HEK293 (cell line): ENCODE data around the gene MDGA2.

Source experiments
- ZNF114 ChIP-seq: fragments of 450-650 bp; formaldehyde crosslinking; IDR thresholded peaks from 2 replicates; pipeline ENCODE4 v1.5.0; 2017; ENCODE audit warnings: missing biosample characterization, missing genetic modification characterization
- ZNF157 ChIP-seq: fragments of 450-650 bp; formaldehyde crosslinking; IDR thresholded peaks from 2 replicates; pipeline ENCODE4 v1.5.1; 2016; ENCODE audit warnings: missing biosample characterization, missing genetic modification characterization
- ZNF473 ChIP-seq: fragments of 450-650 bp; formaldehyde crosslinking; IDR thresholded peaks from 2 replicates; pipeline ENCODE4 v1.5.1; 2017; ENCODE audit warnings: missing biosample characterization, missing genetic modification characterization
- ZNF707 ChIP-seq: fragments of 450-650 bp; formaldehyde crosslinking; IDR thresholded peaks from 2 replicates; pipeline ENCODE4 v1.5.1; 2016; ENCODE audit warnings: missing biosample characterization, missing genetic modification characterization
- ZNF776 ChIP-seq: fragments of 450-650 bp; formaldehyde crosslinking; IDR thresholded peaks from 2 replicates; pipeline ENCODE4 v1.5.0; 2017; ENCODE audit warnings: missing biosample characterization, missing genetic modification characterization, borderline replicate concordance
- TF ChIP-seq, protein P1 (sequence below): fragments of 450-650 bp; formaldehyde crosslinking; IDR thresholded peaks from 2 replicates; pipeline ENCODE4 v1.5.1; 2016; ENCODE audit warnings: missing biosample characterization, missing genetic modification characterization

DNA sequence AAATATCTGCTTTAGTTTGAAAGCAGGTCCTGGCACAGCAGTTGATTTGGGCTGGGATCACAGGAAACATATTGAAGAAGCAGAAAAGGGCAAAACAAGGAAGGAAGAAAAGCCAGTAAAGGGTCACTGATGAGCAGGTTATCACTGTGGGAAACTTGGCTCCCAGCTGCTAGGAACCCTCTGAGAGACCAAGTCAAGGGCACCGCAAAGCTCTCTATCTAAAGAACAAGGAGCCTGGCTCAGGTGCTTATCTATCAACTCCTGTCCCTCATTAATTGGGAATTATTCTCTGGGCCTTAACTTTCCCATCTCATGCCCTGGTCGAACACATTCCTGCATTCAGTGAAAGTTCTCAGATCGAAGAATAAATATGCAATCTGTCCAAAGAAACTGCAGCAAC lies 572.9 kb downstream of the MDGA2 start:
- TF ChIP-seq, protein P1, sequence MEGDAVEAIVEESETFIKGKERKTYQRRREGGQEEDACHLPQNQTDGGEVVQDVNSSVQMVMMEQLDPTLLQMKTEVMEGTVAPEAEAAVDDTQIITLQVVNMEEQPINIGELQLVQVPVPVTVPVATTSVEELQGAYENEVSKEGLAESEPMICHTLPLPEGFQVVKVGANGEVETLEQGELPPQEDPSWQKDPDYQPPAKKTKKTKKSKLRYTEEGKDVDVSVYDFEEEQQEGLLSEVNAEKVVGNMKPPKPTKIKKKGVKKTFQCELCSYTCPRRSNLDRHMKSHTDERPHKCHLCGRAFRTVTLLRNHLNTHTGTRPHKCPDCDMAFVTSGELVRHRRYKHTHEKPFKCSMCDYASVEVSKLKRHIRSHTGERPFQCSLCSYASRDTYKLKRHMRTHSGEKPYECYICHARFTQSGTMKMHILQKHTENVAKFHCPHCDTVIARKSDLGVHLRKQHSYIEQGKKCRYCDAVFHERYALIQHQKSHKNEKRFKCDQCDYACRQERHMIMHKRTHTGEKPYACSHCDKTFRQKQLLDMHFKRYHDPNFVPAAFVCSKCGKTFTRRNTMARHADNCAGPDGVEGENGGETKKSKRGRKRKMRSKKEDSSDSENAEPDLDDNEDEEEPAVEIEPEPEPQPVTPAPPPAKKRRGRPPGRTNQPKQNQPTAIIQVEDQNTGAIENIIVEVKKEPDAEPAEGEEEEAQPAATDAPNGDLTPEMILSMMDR (tag by site-specific recombination): no peak
- TF ChIP-seq ZNF114 (no peak), ZNF707 (tag by site-specific recombination) (no peak), ZNF776 (no peak), ZNF473 (tag by site-specific recombination) (no peak), ZNF157 (no peak)
